AG09309 (cell line): ENCODE results near the gene ATP9A.

Source experiments
- DNase-seq: peaks from one replicate; pipeline ENCODE4 v3.0.0-alpha.2; 2010; ENCODE audit warnings: low read depth
- H3K4me3 ChIP-seq: 2 replicates; pipeline ENCODE4 v1.5.1; 2011; ENCODE audit warnings: mild to moderate bottlenecking, low read depth, low read length, moderate library complexity; ENCODE audit not compliant: control insufficient read depth
- TF ChIP-seq, protein P1 (sequence below): IDR thresholded peaks from 2 replicates; pipeline ENCODE4 v1.5.1; 2011; ENCODE audit warnings: mild to moderate bottlenecking, low read depth, low read length, inconsistent platforms; ENCODE audit not compliant: insufficient read depth, control insufficient read depth; ENCODE audit errors: missing control alignments

The ATP9A gene

DNA sequence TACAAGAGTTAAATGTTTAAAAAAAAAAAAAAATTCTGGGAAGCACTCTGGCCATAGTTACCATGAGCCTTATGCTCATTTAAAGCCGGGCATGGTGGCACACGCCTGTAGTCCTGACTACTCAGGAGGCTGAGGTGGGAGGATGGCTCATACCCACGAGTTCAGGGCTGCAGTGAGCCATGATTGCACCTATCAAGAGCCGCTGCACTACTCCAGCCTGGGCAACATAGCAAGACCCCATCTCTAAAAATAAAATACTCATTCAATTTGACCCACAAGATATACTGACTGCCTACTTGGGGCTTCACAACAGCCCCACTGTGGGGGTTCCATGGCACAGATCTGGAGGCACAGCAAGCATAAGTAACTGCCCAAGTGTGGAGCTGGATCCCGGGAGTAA lies 113.7 kb downstream of the ATP9A start:
- no peak for DNase-seq
- TF ChIP-seq, protein P1, sequence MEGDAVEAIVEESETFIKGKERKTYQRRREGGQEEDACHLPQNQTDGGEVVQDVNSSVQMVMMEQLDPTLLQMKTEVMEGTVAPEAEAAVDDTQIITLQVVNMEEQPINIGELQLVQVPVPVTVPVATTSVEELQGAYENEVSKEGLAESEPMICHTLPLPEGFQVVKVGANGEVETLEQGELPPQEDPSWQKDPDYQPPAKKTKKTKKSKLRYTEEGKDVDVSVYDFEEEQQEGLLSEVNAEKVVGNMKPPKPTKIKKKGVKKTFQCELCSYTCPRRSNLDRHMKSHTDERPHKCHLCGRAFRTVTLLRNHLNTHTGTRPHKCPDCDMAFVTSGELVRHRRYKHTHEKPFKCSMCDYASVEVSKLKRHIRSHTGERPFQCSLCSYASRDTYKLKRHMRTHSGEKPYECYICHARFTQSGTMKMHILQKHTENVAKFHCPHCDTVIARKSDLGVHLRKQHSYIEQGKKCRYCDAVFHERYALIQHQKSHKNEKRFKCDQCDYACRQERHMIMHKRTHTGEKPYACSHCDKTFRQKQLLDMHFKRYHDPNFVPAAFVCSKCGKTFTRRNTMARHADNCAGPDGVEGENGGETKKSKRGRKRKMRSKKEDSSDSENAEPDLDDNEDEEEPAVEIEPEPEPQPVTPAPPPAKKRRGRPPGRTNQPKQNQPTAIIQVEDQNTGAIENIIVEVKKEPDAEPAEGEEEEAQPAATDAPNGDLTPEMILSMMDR = no peak
- no peak overlapping the region for H3K4me3 ChIP-seq

DNA sequence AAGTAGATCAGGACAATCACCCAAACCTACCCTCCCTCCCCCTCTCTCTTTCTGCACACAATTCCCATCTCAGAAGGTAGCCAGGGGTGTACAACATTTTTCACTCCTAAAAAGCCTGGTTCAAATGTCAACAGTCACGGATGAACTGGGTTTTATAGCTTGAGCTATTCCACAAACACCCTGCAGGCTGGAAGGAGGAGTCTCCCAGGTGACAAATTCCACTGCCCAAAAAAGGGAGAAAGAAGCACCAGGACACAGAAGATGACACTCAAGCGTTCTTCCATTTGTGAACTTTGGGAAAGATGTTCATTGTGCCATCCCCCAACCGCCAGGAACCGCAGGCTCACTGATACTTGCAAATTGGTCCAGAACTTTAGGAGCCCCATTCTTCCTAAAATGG lies 114.1 kb downstream of the ATP9A start:
- no peak for DNase-seq
- no peak overlapping the region for H3K4me3 ChIP-seq
- TF ChIP-seq, protein P1 = no peak

DNA sequence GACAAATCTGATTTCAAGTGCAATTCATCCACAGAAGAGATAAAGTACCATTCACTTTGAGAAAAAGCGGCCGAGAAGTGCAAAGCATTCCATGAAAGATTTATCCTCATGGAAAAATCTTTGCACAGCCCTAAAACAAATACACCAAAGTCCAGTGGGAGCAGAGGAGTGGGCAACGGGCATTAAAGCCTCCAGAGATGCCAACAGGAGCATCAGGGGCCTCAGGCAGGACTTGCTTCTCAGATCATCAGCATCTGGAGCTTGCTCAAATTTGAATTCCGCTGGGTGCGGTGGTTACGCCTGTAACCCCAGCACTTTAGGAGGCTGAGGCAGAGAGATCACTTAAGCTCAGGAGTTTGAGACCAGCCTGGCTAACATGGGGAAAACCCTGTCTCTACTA lies 115.0 kb downstream of the ATP9A start:
- TF ChIP-seq, protein P1 = no peak
- H3K4me3 ChIP-seq = no peak overlapping the region

DNA sequence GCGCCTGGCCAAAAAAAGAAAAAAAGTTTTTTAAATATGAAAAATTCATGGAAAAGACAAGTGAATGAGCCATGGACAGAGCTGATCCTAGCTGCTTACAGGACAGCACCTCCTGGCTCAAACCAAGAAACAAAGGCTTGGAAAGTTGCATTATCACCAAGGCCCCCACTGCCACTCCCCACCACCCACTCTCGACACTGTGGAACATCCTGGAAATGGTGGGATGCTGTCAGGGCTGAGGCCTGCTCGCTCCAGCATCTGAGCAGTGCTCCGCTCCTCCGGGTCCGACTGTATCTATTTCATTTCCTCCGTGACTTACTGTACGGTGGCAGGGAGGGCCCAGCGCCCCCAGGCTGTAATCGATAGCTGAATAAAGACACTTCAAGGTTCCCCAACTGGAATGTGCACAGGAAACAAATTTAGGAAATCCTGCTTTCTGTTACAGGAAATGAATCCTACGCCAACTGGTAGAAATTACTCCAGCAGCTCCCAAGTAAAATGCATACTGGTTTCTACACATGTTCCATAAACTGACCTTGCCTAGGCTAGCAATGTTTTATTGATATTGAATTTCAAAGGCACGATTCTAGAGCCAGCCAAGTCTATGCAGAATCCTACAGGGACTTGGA lies 116.2 kb downstream of the ATP9A start:
- TF ChIP-seq, protein P1 = no peak
- no peak for DNase-seq
- no peak overlapping the region for H3K4me3 ChIP-seq

More for the DNA sequence above, 115.0 kb downstream of the ATP9A start:
- DNase-seq = no peak

DNA sequence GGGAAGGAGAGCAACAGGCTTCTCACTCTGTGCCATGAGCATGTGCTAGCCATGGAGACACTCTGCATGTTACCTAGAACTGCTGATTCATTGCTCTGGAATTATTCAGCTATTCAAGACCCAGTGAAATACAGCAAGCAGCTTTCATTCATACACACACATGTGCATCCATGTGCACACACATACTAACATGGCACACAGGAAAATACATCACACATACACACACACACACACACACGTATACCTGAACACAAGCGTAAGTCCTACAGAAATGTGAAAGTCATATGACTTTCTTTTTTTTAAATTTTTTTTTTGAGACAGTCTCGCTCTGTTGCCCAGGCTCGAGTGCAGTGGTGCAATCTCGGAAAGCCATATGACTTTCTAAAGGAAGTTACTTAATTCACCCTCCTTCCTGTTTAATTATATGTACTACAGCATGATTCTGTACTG lies 117.5 kb downstream of the ATP9A start:
- DNase-seq = no peak
- TF ChIP-seq, protein P1 = no peak
- H3K4me3 ChIP-seq = no peak overlapping the region

DNA sequence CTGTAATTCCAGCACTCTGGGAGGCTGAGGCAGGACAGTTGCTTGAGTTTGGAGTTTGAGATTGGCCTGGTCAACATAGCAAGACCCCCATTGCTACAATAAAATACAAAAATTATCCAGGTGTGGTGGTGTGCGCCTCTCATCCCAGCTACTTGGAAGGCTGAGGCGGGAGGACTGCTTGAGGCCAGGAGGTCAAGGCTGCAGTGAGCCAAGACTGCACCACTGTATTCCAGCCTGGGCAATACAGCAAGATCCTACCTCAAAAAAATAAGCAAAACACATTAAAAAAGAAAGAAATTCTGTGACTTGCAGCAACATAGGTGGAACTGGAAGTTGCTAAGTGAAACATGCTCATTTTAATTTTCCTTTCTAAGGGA lies 119.6 kb downstream of the ATP9A start:
- DNase-seq = no peak
- H3K4me3 ChIP-seq = no peak overlapping the region
- TF ChIP-seq, protein P1 = no peak
